Duodenal mucosa (tissue), 2 donors: Measurements from ENCODE around the gene KCNQ5.

Experiments
- H3K27ac ChIP-seq: one replicate; pipeline ENCODE4 v1.7.0; 2013; ENCODE audit warnings: low read depth, low read length
- H3K27me3 ChIP-seq, 2 donors: one replicate each; pipeline ENCODE4 v1.7.0; 2013; ENCODE audit warnings: low read length in 2 of 2, control low read depth in 1 of 2; ENCODE audit not compliant: insufficient read depth in 2 of 2, control insufficient read depth in 1 of 2
- H3K36me3 ChIP-seq, 2 donors: one replicate each; pipeline ENCODE4 v1.7.0; 2013; ENCODE audit warnings: low read length in 2 of 2, control low read depth in 1 of 2; ENCODE audit not compliant: insufficient read depth in 2 of 2, control insufficient read depth in 1 of 2
- H3K4me1 ChIP-seq, 2 donors: one replicate each; pipeline ENCODE4 v1.7.0; 2013; ENCODE audit warnings: low read length in 2 of 2, control low read depth in 1 of 2; ENCODE audit not compliant: insufficient read depth in 2 of 2, control insufficient read depth in 1 of 2
- H3K4me3 ChIP-seq, 2 donors: one replicate each; pipeline ENCODE4 v1.7.0; 2013; ENCODE audit warnings: low read length in 2 of 2, low read depth in 1 of 2
- H3K9ac ChIP-seq, 2 donors: one replicate each; pipeline ENCODE4 v1.7.0; 2013; ENCODE audit warnings: low read length in 2 of 2, low read depth in 1 of 2
- H3K9me3 ChIP-seq, 2 donors: one replicate each; pipeline ENCODE4 v1.7.0; 2013; ENCODE audit warnings: low read length in 2 of 2, control low read depth in 1 of 2; ENCODE audit not compliant: control insufficient read depth in 1 of 2

The KCNQ5 gene

DNA sequence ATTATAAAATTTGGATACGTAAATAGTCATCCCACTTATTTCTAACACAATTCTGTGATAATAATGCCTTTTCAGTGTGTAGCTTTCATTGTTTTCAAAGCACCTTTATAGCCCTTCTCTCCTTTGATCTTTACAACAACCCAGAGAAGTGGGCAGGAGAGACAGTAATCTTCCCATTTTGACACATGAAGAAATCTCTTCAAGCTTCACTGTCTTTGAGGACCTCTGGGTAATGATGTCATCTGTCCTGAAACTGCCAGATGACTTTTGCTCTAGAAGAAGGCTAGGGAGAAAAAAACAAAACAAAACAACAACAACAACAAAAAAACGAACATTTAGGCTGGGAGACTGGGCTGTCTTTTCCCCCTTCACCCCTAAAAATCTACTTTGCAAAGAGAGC lies 203.0 kb downstream of the KCNQ5 start:
- no peaks in the 10 kb centered on the region for H3K4me1 ChIP-seq
- H3K27me3 ChIP-seq: no peaks in the 10 kb centered on the region

DNA sequence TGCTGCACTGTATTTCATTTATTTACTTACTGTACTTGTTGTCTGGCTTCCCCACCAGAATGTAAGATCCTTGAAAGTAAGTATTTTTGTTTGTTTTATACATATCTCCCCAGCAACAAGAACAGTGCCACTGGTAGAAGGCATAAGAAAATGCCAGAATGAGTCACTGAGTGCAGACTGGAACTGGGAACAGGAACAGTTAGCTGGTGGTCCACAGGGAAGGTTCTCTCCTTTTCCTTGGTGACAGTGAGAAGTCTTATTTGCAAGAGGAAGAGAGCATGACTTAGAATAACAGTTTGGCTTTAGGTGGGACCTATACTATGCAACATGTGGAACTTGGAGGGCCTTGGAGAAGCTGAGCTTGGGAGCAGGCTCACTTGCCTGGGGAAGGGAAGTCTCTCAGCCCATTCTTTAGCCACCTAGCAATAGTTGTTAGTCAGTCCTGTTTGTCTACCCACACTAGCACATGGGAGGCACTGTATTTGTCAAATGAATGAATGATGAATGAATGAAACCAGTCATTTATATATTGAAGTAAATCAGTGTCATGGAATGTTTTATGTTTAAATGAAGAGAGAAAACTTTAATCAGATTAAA lies 203.5 kb downstream of the KCNQ5 start:
- H3K36me3 ChIP-seq: no peaks in the 10 kb centered on the region
- H3K27ac ChIP-seq: no peak overlapping the region
- no peaks in the 10 kb centered on the region for H3K4me1 ChIP-seq
- no peaks in the 10 kb centered on the region for H3K27me3 ChIP-seq
- H3K9ac ChIP-seq: no peak overlapping the region
- H3K9me3 ChIP-seq: no peaks in the 10 kb centered on the region
- H3K4me3 ChIP-seq: no peak overlapping the region

More for the DNA sequence above, 203.0 kb downstream of the KCNQ5 start:
- H3K9ac ChIP-seq: no peak overlapping the region
- H3K4me3 ChIP-seq: no peak overlapping the region
- no peaks in the 10 kb centered on the region for H3K36me3 ChIP-seq
- H3K9me3 ChIP-seq: no peaks in the 10 kb centered on the region
- no peak overlapping the region for H3K27ac ChIP-seq

- no peaks in the 10 kb centered on the region for H3K27me3 ChIP-seq
- no peaks in the 10 kb centered on the region for H3K36me3 ChIP-seq
- no peak overlapping the region for H3K9ac ChIP-seq
- no peaks in the 10 kb centered on the region for H3K4me1 ChIP-seq
- H3K27ac ChIP-seq: no peak overlapping the region
- no peaks in the 10 kb centered on the region for H3K9me3 ChIP-seq
- H3K4me3 ChIP-seq: no peak overlapping the region
These were observed 204.2 kb downstream of the KCNQ5 start for GRCh38 chr6:72826037-72826436.

- H3K27ac ChIP-seq: no peak overlapping the region
- no peaks in the 10 kb centered on the region for H3K27me3 ChIP-seq
- H3K4me1 ChIP-seq: no peaks in the 10 kb centered on the region
- H3K36me3 ChIP-seq: no peaks in the 10 kb centered on the region
- H3K9ac ChIP-seq: no peak overlapping the region
- no peaks in the 10 kb centered on the region for H3K9me3 ChIP-seq
- no peak overlapping the region for H3K4me3 ChIP-seq
These were observed 205.0 kb downstream of the KCNQ5 start for GRCh38 chr6:72826744-72827438.

- H3K36me3 ChIP-seq: no peaks in the 10 kb centered on the region
- no peak overlapping the region for H3K27ac ChIP-seq
- H3K9ac ChIP-seq: no peak overlapping the region
- H3K9me3 ChIP-seq: no peaks in the 10 kb centered on the region
- H3K27me3 ChIP-seq: no peaks in the 10 kb centered on the region
- H3K4me1 ChIP-seq: no peaks in the 10 kb centered on the region
- no peak overlapping the region for H3K4me3 ChIP-seq
These were observed 207.0 kb downstream of the KCNQ5 start for GRCh38 chr6:72828904-72829303.

DNA sequence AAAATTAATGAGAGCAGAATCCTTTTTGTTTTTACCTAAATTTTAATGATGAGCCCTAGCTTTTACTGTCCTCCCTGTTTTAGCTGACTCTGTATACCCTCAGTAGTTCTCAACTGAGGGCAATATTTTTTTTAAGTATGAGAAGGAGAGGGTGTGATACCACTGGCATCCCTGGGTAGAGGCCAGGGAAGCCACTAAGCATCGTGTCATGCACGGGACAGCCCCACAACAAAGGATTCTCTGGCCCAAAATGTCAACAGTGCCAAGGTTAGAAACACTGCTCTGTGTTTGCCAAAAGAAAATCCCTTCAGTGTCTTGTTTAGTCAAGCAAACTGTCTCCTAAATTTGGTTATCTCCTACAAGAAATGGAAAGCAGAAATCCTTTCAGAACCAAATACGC lies 210.4 kb downstream of the KCNQ5 start:
- H3K27me3 ChIP-seq: no peaks in the 10 kb centered on the region
- no peak overlapping the region for H3K9ac ChIP-seq
- no peaks in the 10 kb centered on the region for H3K36me3 ChIP-seq
- no peak overlapping the region for H3K4me3 ChIP-seq
- H3K9me3 ChIP-seq: no peaks in the 10 kb centered on the region
- no peaks in the 10 kb centered on the region for H3K4me1 ChIP-seq
- no peak overlapping the region for H3K27ac ChIP-seq

GRCh38 chr6:72835749-72836148 lies 213.9 kb downstream of the KCNQ5 start:
- Histone ChIP-seq H3K27ac (no peak overlapping the region), H3K9me3 (no peaks in the 10 kb centered on the region), H3K4me3 (no peak overlapping the region), H3K27me3 (no peaks in the 10 kb centered on the region), H3K9ac (no peak overlapping the region), H3K36me3 (no peaks in the 10 kb centered on the region), H3K4me1 (no peaks in the 10 kb centered on the region)

DNA sequence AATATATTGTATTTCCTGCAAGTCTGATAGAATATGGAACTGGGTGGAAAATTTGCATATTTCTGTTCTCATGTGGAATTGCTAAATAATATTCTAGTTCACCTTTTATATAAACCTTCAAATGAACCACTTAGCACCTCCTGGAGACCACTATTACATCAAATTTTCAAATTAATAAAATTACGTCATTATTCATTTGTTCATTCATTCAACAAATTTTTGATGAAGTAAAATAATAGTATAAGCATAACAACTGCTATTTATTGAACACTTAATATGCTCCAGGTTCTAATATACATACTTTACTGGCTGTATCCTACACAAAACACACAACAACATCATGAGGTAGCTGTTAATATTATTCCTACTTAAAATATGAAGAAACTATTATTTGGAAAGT lies 215.1 kb downstream of the KCNQ5 start:
- H3K4me1 ChIP-seq: no peaks in the 10 kb centered on the region
- H3K36me3 ChIP-seq: no peaks in the 10 kb centered on the region
- H3K4me3 ChIP-seq: no peak overlapping the region
- H3K9ac ChIP-seq: no peak overlapping the region
- H3K27me3 ChIP-seq: no peaks in the 10 kb centered on the region
- H3K9me3 ChIP-seq: no peaks in the 10 kb centered on the region
- H3K27ac ChIP-seq: no peak overlapping the region

DNA sequence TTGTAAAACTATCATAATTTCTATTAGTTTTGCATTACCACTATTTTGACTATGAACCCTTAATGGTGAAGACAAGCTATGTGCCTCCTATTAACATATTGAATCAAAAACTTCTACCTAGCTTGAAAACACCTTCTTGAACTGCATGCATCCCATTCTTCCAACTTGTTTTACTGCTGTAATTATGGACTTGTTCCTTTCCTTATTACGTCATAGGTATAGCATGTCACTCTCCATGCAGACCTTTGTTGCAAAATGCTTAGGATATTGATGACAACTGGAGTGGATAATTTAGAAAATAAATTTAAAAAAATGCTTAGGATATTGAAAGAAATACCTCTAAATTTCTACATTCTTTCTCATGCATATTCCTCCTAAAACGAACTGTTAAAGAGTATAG lies 219.3 kb downstream of the KCNQ5 start:
- H3K9me3 ChIP-seq: no peaks in the 10 kb centered on the region
- no peaks in the 10 kb centered on the region for H3K27me3 ChIP-seq
- no peak overlapping the region for H3K9ac ChIP-seq
- H3K4me3 ChIP-seq: no peak overlapping the region
- no peaks in the 10 kb centered on the region for H3K4me1 ChIP-seq
- H3K27ac ChIP-seq: no peak overlapping the region
- no peaks in the 10 kb centered on the region for H3K36me3 ChIP-seq

DNA sequence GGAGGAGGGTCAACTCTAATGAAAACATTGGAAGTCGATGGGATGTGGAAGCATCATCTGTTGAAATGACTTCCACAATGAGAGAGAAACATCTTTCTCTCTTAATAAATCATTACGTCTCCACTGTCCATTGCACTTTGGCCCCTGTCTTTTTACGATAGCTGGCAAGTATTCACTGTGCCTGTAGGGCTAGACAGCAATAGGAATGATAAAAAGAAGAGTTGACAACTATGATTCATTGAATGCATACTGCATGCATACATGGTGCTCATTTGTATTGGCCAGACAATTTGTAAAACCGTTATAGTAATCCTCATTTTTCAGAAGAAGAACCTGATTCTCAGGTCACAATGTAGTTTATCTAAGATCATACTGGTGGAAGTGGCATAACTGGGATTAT lies 220.3 kb downstream of the KCNQ5 start:
- Histone ChIP-seq H3K27ac (no peak overlapping the region), H3K4me1 (no peaks in the 10 kb centered on the region), H3K9ac (no peak overlapping the region), H3K27me3 (no peaks in the 10 kb centered on the region), H3K9me3 (no peaks in the 10 kb centered on the region), H3K36me3 (no peaks in the 10 kb centered on the region), H3K4me3 (no peak overlapping the region)
